Breast epithelium (tissue), 4 donors: ENCODE results near the gene ANKRD13D. TPM values are rescaled to one million over a fixed set of nuclear protein-coding genes. Genes with fewer than 3 reads are reported as not detected.

ENCODE experiments used
- DNase-seq, 2 donors: peaks; one replicate each; pipeline ENCODE4 v3.0.0-alpha.2; 2019; ENCODE audit warnings: low spot score in 2 of 2
- H3K27ac ChIP-seq, 2 donors: fragments of 200-600 bp; sonication (generic) in 1 of 2; one replicate each; pipeline ENCODE4 v1.5.1; 2016 to 2019; ENCODE audit warnings: mild to moderate bottlenecking in 1 of 2
- H3K27me3 ChIP-seq, 2 donors: fragments of 200-600 bp; sonication (generic) in 1 of 2; one replicate each; pipeline versions ENCODE4 v1.5.1 to v1.6.0; 2017 to 2019; ENCODE audit warnings: control low read depth in 1 of 2, mild to moderate bottlenecking in 1 of 2
- H3K36me3 ChIP-seq: fragments of 200-600 bp; one replicate; pipeline ENCODE4 v1.5.1; 2019
- H3K4me1 ChIP-seq, 2 donors: fragments of 200-600 bp; sonication (generic); one replicate each; pipeline ENCODE4 v1.5.1; 2016 to 2019; ENCODE audit warnings: control low read depth in 1 of 2
- H3K4me3 ChIP-seq, 3 donors: fragments of 200-600 bp; sonication (generic); 1 replicate in 2 of 3; 2 replicates in 1 of 3; pipeline ENCODE4 v1.5.1; 2016 to 2019; ENCODE audit warnings: mild to moderate bottlenecking in 3 of 3, moderate library complexity in 2 of 3
- H3K9me3 ChIP-seq, 2 donors: fragments of 200-600 bp; sonication (generic) in 1 of 2; one replicate each; pipeline ENCODE4 v1.5.1; 2016 to 2019; ENCODE audit warnings: control low read depth in 1 of 2
- POLR2A ChIP-seq: fragments of 450-650 bp; IDR thresholded peaks from one replicate; pipeline ENCODE4 v1.6.1; 2016; ENCODE audit warnings: antibody characterized with exemption, mild to moderate bottlenecking, moderate library complexity
- POLR2AphosphoS5 ChIP-seq, 3 donors: sonication (generic); formaldehyde crosslinking; IDR thresholded peaks; one replicate each; pipeline ENCODE4 v1.6.1; 2017; ENCODE audit warnings: antibody characterized with exemption in 3 of 3
- intact Hi-C: fragments of 100-400 bp; cut with DNase I; formaldehyde crosslinking; loops from one replicate; pipeline ENCODE4 v1.15.1; 2023; ENCODE audit warnings: low total_unique reads
- total RNA-seq, 3 donors: library from RNA; depleted of rRNA; stranded (reverse); fragments of >200 nt; gene quantifications; one replicate each; pipeline ENCODE4 v1.1.0, GENCODE V29; 2016
- TF ChIP-seq, protein P1 (sequence below), 3 donors: fragments of 450-650 bp; IDR thresholded peaks; one replicate each; pipeline ENCODE4 v1.5.1; 2016 to 2017; ENCODE audit warnings: antibody characterized with exemption in 3 of 3, mild to moderate bottlenecking in 3 of 3, moderate library complexity in 3 of 3

Gene ANKRD13D
- 10 to 100 TPM; 23.7 to 51.8 (median 40.7) TPM for total RNA-seq

DNA sequence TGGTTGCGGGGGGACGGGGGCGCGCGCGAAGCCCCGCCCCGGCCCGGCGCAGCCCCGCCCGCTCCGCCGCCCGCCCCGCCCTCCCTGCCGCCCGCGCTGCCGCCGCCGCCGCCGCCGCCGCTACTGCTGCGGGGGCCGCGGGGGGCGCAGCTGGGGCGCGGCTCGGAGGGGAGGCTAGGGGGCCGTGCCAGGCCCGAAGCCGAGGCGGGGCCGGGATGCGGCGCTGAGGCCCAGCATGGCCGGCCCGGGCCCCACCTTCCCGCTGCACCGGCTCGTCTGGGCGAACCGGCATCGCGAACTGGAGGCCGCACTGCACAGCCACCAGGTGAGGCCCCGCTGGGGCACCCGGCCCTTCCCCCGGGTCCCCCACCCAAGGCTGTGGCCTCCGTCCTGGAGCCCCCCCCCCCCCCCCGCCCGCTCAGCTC is at the start of gene ANKRD13D:
ANKRD13D (plus strand) TSS at position 78 of the 425 bp plus-strand sequence; CDS start at position 236, 158 bp downstream.
- peak within 1 kb of the TSS; percentile 97 to 99 for H3K27ac ChIP-seq
- TF ChIP-seq POLR2AphosphoS5 (IDR thresholded peaks at IDR 0.05) (no peak), POLR2A (no peak)
- TF ChIP-seq, protein P1, sequence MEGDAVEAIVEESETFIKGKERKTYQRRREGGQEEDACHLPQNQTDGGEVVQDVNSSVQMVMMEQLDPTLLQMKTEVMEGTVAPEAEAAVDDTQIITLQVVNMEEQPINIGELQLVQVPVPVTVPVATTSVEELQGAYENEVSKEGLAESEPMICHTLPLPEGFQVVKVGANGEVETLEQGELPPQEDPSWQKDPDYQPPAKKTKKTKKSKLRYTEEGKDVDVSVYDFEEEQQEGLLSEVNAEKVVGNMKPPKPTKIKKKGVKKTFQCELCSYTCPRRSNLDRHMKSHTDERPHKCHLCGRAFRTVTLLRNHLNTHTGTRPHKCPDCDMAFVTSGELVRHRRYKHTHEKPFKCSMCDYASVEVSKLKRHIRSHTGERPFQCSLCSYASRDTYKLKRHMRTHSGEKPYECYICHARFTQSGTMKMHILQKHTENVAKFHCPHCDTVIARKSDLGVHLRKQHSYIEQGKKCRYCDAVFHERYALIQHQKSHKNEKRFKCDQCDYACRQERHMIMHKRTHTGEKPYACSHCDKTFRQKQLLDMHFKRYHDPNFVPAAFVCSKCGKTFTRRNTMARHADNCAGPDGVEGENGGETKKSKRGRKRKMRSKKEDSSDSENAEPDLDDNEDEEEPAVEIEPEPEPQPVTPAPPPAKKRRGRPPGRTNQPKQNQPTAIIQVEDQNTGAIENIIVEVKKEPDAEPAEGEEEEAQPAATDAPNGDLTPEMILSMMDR (IDR thresholded peaks at IDR 0.05), result no peak
- H3K36me3 ChIP-seq, result no peaks in the 10 kb centered on the region
- H3K27me3 ChIP-seq, result no peaks in the 10 kb centered on the region
- intact Hi-C loops, result no loop called here
- H3K4me1 ChIP-seq, result peaks cover 8 to 21% of the 10 kb centered on the region in 2 donors
- no peaks in the 10 kb centered on the region for H3K9me3 ChIP-seq
- peak within 1 kb of the TSS; percentile 71 to 82 (median 74) for H3K4me3 ChIP-seq
- DNase-seq, result no peak

DNA sequence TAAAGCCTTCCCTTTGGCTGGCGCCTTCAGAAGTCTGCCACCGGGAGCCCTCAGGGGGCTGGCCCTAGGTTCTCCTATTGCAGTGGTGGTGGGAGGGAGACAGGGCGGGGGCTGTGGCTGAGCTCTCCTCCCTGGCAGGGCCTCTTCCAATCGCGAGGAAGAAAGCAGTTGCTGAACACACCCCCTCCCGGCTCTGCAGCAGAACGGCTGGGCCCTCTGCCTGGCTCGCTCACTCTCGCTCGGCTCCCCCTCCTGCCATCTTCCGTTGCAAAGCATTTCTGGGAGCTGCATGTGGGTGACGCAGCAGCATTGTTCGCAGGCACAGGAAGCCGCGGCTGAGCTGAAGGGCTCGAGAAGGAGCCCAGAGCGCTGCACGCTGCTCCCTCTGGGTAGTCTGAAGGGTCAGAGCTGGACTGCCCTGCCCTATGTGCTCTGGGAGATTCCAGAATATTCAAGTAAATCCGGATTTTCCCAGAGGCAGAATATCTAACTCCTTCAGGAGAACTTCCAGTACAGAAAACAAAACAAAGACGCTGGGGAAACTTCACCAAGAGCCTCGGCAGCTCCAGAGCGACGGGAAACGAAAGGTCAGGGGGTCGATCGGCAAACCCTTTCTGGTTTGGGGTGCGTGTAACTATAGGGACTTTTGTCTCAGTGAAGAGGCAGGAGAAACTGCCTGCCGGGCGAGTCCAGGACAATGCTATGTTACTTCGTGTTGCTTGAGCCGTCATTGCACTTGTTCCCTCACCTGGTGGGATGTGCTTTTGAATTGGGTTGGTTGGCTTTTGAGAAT is 49.1 kb upstream of the ANKRD13D start:
- peak; percentile 97 to 98 for DNase-seq
- TF ChIP-seq, protein P1 (IDR thresholded peaks at IDR 0.05), result peak in 2 of 3 donors; percentile 22 to 30
- peak; percentile 84 for TF ChIP-seq POLR2A
- peak; percentile 95 to 97 (median 95) for TF ChIP-seq POLR2AphosphoS5 (IDR thresholded peaks at IDR 0.05)
- intact Hi-C loops, result no loop called here
- H3K27me3 ChIP-seq, result no peaks in the 10 kb centered on the region
- no peaks in the 10 kb centered on the region for H3K36me3 ChIP-seq
- no peaks in the 10 kb centered on the region for H3K9me3 ChIP-seq
- peak overlapping the region; percentile 64 to 78 (median 74) for H3K4me3 ChIP-seq
- H3K27ac ChIP-seq, result peak overlapping the region; percentile 94 to 95
- H3K4me1 ChIP-seq, result peaks cover 0 to 16% of the 10 kb centered on the region in 2 donors

DNA sequence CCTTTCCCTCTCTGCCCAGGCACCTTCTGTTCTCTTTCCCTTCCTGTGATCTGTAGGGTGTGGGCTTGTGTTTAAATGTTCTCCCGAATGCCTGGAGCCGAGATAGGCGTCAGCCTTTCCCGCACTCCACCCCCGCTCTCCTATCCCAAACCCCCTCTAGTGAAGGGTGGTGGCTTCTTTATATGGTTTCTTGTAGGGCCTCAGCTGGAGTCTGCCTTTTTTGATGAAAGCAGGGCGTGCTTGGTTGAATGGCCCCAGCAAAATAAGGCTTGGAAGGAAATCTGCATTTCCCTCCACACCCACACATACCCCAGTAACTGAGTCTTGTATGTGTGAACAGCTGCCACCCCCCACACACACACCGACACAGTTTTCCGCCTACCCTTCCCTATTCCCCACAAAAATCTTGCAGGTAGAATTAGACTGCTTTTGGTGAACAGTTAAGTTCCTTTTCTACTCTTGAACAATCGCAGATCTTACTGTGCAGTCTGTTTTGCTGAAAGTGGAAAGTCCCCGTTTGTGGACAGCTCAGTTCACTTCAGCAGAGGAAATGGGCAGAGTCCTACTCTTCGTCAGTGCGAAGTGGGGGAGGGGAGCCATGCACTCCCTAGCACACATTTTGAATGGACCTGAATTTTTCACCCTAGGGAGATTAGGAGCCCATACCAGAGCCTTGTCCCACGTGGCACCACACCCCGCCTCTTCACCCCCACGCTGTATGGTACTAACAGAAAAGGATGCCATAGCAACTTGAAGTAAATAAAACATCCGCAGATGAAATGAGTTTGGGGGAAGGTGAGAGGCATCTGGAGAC is 48.3 kb upstream of the ANKRD13D start:
- peak; percentile 73 to 76 for DNase-seq
- H3K4me3 ChIP-seq, result peak overlapping the region; percentile 64 to 78 (median 74)

DNA sequence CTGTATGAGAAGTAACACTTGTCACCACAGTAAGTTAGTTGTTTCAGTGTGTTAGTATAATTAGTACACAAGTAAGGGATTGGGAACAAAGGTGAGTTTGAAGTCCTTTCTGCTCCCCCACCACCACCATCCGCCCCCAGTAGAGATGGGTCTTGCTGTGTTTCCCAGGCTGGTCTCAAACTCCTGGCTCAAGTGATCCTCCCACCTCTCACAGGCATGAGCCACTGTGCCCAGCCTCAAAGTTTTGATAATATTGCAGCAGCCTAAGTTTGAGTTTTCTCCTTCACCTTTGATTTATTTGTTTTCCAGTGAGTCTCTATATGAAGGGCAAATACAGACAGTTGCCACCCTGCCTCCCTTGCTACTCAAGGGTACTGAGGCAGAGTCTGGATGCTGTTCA is 46.6 kb upstream of the ANKRD13D start:
- Histone ChIP-seq H3K4me1 (peaks cover 0 to 18% of the 10 kb centered on the region in 2 donors), H3K36me3 (no peaks in the 10 kb centered on the region), H3K27me3 (no peaks in the 10 kb centered on the region), H3K27ac (peak overlapping the region; percentile 94 to 95), H3K4me3 (peak overlapping the region in 2 of 3 donors; percentile 74 to 78), H3K9me3 (no peaks in the 10 kb centered on the region)
- intact Hi-C loops, result no loop called here
- TF ChIP-seq POLR2AphosphoS5 (IDR thresholded peaks at IDR 0.05) (no peak), POLR2A (no peak)
- TF ChIP-seq, protein P1 (IDR thresholded peaks at IDR 0.05), result no peak
- no peak for DNase-seq

More for the DNA sequence above, 48.3 kb upstream of the ANKRD13D start:
- TF ChIP-seq POLR2AphosphoS5 (IDR thresholded peaks at IDR 0.05) (peak in 1 of 3 donors; percentile 30), POLR2A (no peak)
- intact Hi-C loops, result no loop called here
- no peaks in the 10 kb centered on the region for H3K27me3 ChIP-seq
- no peaks in the 10 kb centered on the region for H3K36me3 ChIP-seq
- H3K27ac ChIP-seq, result peak overlapping the region; percentile 94 to 95
- peaks cover 0 to 16% of the 10 kb centered on the region in 2 donors for H3K4me1 ChIP-seq
- H3K9me3 ChIP-seq, result no peaks in the 10 kb centered on the region

DNA sequence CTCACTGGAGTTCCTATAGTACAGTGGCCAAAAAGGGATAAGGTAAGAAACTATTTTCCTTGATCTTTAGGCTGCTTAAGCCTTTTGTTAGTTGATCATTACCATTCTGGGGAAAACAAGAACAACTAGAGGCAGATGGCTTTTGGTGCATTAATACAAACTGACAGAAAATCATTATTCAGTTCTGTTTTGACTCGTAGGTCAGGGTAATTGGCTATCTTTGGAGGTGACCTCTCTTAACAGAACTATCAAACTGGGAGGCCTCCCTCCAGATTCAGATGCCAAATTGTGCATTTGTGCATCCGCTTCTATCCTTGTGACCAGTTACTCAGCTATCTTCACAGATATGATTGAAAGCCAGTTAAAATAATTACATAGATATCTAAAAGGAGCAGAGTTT is 46.1 kb upstream of the ANKRD13D start:
- DNase-seq, result no peak
- H3K27me3 ChIP-seq, result no peaks in the 10 kb centered on the region
- intact Hi-C loops, result no loop called here
- H3K27ac ChIP-seq, result peak overlapping the region in 1 of 2 donors; percentile 95
- H3K36me3 ChIP-seq, result no peaks in the 10 kb centered on the region
- no peak for TF ChIP-seq POLR2A
- TF ChIP-seq POLR2AphosphoS5 (IDR thresholded peaks at IDR 0.05), result no peak
- TF ChIP-seq, protein P1 (IDR thresholded peaks at IDR 0.05), result no peak
- peaks cover 0 to 23% of the 10 kb centered on the region in 2 donors for H3K4me1 ChIP-seq
- H3K4me3 ChIP-seq, result no peak overlapping the region
- H3K9me3 ChIP-seq, result no peaks in the 10 kb centered on the region
